Heart right ventricle (tissue), 16 donors: ENCODE measurements around the gene METTL22. TPM values are rescaled to one million over a fixed set of nuclear protein-coding genes. Genes with fewer than 3 reads are reported as not detected.

ENCODE experiments used
- ATAC-seq, 8 donors: fragments of 200-7000 bp; cut with Tn5 transposase; one replicate each; pipeline ENCODE4 v1.9.1; 2020; ENCODE audit warnings: mild to moderate bottlenecking in 8 of 8, moderate library complexity in 8 of 8, moderate number of reproducible peaks in 1 of 8
- DNase-seq, 2 donors: peaks; one replicate each; pipeline ENCODE4 v3.0.0-alpha.2; 2020
- H3K27ac ChIP-seq, 10 donors: fragments of 200-600 bp; sonication (generic) in 2 of 10; one replicate each; pipeline versions ENCODE4 v1.5.0 to v1.8.0; 2020 to 2022; ENCODE audit warnings: mild to moderate bottlenecking in 3 of 10
- H3K27me3 ChIP-seq, 7 donors: fragments of 200-600 bp; one replicate each; pipeline ENCODE4 v1.8.0; 2021 to 2022; ENCODE audit warnings: mild to moderate bottlenecking in 2 of 7
- H3K36me3 ChIP-seq, 9 donors: fragments of 200-600 bp; sonication (generic) in 1 of 9; one replicate each; pipeline versions ENCODE4 v1.5.0 to v1.8.0; 2020 to 2022; ENCODE audit warnings: mild to moderate bottlenecking in 2 of 9
- H3K4me1 ChIP-seq, 9 donors: fragments of 200-600 bp; sonication (generic) in 1 of 9; one replicate each; pipeline versions ENCODE4 v1.5.0 to v1.8.0; 2020 to 2022; ENCODE audit warnings: mild to moderate bottlenecking in 4 of 9
- H3K4me3 ChIP-seq, 10 donors: fragments of 200-600 bp; sonication (generic) in 2 of 10; one replicate each; pipeline versions ENCODE4 v1.5.0 to v1.8.0; 2020 to 2022; ENCODE audit warnings: mild to moderate bottlenecking in 7 of 10, moderate library complexity in 2 of 10
- H3K9me3 ChIP-seq, 11 donors: fragments of 200-600 bp in 10 of 11; sonication (generic) in 2 of 11; one replicate each; pipeline versions ENCODE4 v1.5.0 to v1.8.0; 2013 to 2022; ENCODE audit warnings: mild to moderate bottlenecking in 2 of 11, control low read depth in 1 of 11, moderate library complexity in 1 of 11
- WGBS, 2 donors: extraction: QIAGEN DNeasy Blood & Tissue Kit; methylation state at CpG; one replicate each; pipeline ENCODE4 v1.1.7; 2013; ENCODE audit warnings: inconsistent platforms in 1 of 2; 5-methylcytosine and 5-hydroxymethylcytosine counted together
- intact Hi-C, 10 donors: fragments of 100-400 bp; cut with DNase I; formaldehyde crosslinking; loops; one replicate each; pipeline versions ENCODE4 v1.11.1 to v1.14.2; 2022
- polyA plus RNA-seq, 2 donors: library from polyadenylated mRNA; stranded (reverse); fragments of 200-250 nt; gene quantifications; one replicate each; pipeline ENCODE4 v1.2.3, GENCODE V29; 2013
- total RNA-seq, 10 donors: library from RNA; stranded (reverse); fragmentation: NEBNext Ultra II Directional in 3 of 10; extraction: Animal tissue kit (Norgen Biotek cat#: 25700) in 3 of 10; gene quantifications; one replicate each; pipeline versions ENCODE4 v1.2.1 to v1.2.4, GENCODE V29; 2021 to 2023
- TF ChIP-seq, protein P1 (sequence below), 9 donors: fragments of 200-600 bp; sonication (generic) in 2 of 9; IDR thresholded peaks; one replicate each; pipeline versions ENCODE4 v1.5.0 to v1.8.0; 2021 to 2022; ENCODE audit warnings: antibody characterized with exemption in 9 of 9, mild to moderate bottlenecking in 5 of 9, moderate library complexity in 1 of 9
- donor health status: Arrhythmogenic right ventricular cardiomyopathy.
- donor health status: ischemic (EF 13 %, LVEDD 7.1; RV severe dilation, severe dysfunction).
- donor health status: healthy with polysubstance abuse.
- donor health status: DM: no; HTN: yes; CAD: no.
- donor health status: DM: no; HTN: no; CAD: no.
- donor health status: ischemic (EF 25% LVEDD 6.9; RV normal size, moderate dysfunction).
- donor health status: ischemic (EF 25% LVEDD 5.7; RV mildly dilated, moderate dysfunction).
- donor health status: healthy.
- donor health status: DM: yes; HTN: yes; CAD: no.
- donor health status: Ischemic cardiomyopathy.
- donor health status: ischemic (EF 35%, LVEDD 5.7; RV mildly dilated, moderate dysfunction).
- donor health status: nonischemic (EF 11% LVEDD 7.7; RV severe dilation, severe dysfunction).
- donor health status: DM: yes; HTN: yes; CAD: no.
- donor health status: PGD.
- donor health status: ischemic (EF 29% LVEDD 5.4; RV normal size, mild dysfunction).
- donor health status: nonischemic (EF 23%, LVEDD 6.1; RV moderate dilation, normal function).

The METTL22 gene
- total and polyA plus RNA-seq, 12 donors = 23.5 to 64.5 (median 34.2) TPM

DNA sequence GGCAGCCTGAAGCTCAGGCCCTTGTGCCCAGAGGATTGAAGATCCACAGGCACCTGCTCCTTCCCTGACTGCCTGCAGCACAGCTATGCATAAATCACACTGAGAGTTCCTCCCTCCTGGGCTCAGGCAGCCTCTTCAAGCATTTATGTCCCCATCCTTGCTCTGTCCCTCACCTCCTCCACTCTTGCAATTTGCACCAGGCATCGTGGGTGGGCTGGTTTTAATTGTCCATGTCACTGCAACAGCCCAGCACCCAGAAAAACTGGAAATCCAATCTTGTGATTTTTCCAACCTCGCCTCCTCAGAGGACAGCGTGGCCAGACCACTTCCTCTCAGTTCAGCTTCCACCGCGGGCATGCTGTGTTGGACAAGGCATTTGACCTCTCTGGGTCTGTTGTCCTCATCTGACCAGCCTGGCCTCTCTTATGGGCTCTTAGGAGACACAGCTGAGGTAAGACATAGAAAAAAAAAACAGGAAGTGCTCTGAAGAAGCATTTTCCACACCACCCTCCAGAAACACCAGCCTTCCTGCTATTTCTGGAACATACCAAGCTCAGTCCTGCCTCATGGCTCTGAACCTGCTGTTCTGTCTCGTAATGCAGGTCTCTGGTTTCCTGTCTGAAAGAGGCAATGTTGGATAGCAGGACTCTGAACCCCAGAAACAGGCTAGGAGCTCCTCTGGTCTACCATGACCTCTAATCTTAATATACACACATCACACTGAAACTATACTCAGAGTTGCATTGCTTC, 39.5 kb upstream of the METTL22 start:
- WGBS, 2 donors = 43 to 44% methylated on average over 6 of the region's 6 CpGs
- no peaks in the 10 kb centered on the region for H3K36me3 ChIP-seq
- no peaks in the 10 kb centered on the region for H3K4me1 ChIP-seq
- H3K27me3 ChIP-seq = peaks cover 0 to 21% (median 6%) of the 10 kb centered on the region in 7 donors
- no peak overlapping the region for H3K27ac ChIP-seq
- no peak overlapping the region for H3K4me3 ChIP-seq
- no peaks in the 10 kb centered on the region for H3K9me3 ChIP-seq
- intact Hi-C loops = no loop called here
- TF ChIP-seq, protein P1, sequence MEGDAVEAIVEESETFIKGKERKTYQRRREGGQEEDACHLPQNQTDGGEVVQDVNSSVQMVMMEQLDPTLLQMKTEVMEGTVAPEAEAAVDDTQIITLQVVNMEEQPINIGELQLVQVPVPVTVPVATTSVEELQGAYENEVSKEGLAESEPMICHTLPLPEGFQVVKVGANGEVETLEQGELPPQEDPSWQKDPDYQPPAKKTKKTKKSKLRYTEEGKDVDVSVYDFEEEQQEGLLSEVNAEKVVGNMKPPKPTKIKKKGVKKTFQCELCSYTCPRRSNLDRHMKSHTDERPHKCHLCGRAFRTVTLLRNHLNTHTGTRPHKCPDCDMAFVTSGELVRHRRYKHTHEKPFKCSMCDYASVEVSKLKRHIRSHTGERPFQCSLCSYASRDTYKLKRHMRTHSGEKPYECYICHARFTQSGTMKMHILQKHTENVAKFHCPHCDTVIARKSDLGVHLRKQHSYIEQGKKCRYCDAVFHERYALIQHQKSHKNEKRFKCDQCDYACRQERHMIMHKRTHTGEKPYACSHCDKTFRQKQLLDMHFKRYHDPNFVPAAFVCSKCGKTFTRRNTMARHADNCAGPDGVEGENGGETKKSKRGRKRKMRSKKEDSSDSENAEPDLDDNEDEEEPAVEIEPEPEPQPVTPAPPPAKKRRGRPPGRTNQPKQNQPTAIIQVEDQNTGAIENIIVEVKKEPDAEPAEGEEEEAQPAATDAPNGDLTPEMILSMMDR (IDR thresholded peaks at IDR 0.05) = no peak
- DNase-seq = no peak
- peak in 6 of 8 donors; percentile 33 to 74 (median 62) for ATAC-seq

DNA sequence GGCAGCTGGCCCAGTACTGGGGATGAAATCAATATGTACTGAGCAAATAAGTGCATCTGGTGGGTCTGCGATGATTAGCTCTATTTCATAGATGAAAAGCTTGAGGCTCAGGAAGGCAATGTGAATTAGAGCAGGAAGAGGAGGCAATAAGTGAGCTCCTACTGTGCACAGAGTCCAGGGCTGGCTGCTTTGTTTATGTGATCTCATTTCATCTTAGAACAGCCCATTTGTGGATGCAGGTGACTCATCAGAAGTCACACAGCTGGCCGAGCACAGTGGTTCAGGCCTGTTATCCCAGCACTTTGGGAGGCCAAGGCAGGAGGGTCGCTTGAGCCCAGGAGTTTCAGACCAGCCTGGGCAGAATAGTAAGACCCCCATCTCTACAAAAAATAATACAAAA, 38.3 kb upstream of the METTL22 start:
- H3K4me3 ChIP-seq = no peak overlapping the region
- ATAC-seq (no peak), DNase-seq (no peak)
- no peak overlapping the region for H3K27ac ChIP-seq
- no peaks in the 10 kb centered on the region for H3K4me1 ChIP-seq
- WGBS, 2 donors = 82 to 87% methylated on average over 3 of the region's 3 CpGs
- H3K27me3 ChIP-seq = peaks cover 0 to 24% (median 15%) of the 10 kb centered on the region in 7 donors
- H3K9me3 ChIP-seq = no peaks in the 10 kb centered on the region
- no peaks in the 10 kb centered on the region for H3K36me3 ChIP-seq
- intact Hi-C loops = no loop called here
- TF ChIP-seq, protein P1 (IDR thresholded peaks at IDR 0.05) = no peak

DNA sequence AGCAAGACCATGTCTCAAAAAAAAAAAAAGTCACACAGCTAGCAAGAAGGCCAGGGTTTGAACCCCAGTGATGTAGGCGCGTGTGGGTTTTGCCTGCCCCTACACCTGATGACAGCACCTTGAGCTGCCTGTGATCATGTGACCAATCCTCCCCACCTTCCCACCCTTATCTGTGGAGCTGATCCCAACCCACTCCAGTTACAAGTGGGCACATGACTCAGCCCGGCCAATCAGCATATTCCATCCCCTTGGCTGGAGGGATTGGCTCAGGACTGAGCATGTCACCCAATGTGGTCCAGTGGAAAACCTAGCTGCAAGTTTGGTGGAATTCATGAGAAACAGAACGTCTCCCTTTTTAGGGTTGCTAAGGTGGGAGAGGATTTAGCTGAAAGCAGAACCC, 37.8 kb upstream of the METTL22 start:
- WGBS, 2 donors = 65 to 70% methylated on average over 4 of the region's 4 CpGs
- no peak for DNase-seq

DNA sequence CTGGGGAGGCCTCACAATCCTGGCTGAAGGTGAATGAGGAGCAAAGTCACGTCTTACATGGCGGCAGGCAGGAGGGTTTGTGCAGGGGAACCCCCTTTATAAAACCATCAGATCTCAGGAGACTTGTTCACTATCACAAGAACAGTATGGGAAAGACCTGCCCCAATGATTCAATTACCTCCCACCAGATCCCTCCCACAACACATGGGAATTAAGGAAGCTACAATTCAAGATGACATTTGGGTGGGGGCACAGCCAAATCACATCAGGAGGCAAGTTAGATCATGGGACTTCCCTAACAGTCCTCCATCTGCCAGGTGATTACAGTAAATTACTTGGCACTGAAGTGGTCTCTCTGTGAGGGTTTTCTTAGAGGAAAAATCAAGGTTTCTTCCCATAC, 36.5 kb upstream of the METTL22 start:
- Histone ChIP-seq H3K36me3 (no peaks in the 10 kb centered on the region), H3K9me3 (no peaks in the 10 kb centered on the region), H3K4me3 (no peak overlapping the region), H3K27me3 (peaks cover 5 to 37% (median 34%) of the 10 kb centered on the region in 7 donors), H3K4me1 (peaks cover 0 to 13% (median 6%) of the 10 kb centered on the region in 9 donors), H3K27ac (no peak overlapping the region)
- intact Hi-C loops = no loop called here
- WGBS, 2 donors = 65 to 80% methylated on average over 2 of the region's 2 CpGs
- ATAC-seq (no peak), DNase-seq (no peak)
- TF ChIP-seq, protein P1 (IDR thresholded peaks at IDR 0.05) = no peak

More for the DNA sequence above, 37.8 kb upstream of the METTL22 start:
- Histone ChIP-seq H3K27ac (no peak overlapping the region), H3K36me3 (no peaks in the 10 kb centered on the region), H3K9me3 (no peaks in the 10 kb centered on the region), H3K4me1 (no peaks in the 10 kb centered on the region), H3K4me3 (no peak overlapping the region), H3K27me3 (peaks cover 0 to 27% (median 21%) of the 10 kb centered on the region in 7 donors)
- TF ChIP-seq, protein P1 (IDR thresholded peaks at IDR 0.05) = no peak
- intact Hi-C loops = no loop called here
- no peak for ATAC-seq
